Measurements from ENCODE around the gene ILF2. TPM values are rescaled to one million over a fixed set of nuclear protein-coding genes. Genes with fewer than 3 reads are reported as not detected.
"Not testable (repeated sequence)": the region's sequence is repeated elsewhere in the genome, so short reads cannot be mapped to it uniquely, and the experiment has no call there.

Gene ILF2
- polyA plus RNA-seq, 1 donor, result 316 TPM

- DNase-seq, result no peak
Measured at GRCh38 chr1:153682730-153683129, 11.9 kb upstream of the ILF2 start.

DNA sequence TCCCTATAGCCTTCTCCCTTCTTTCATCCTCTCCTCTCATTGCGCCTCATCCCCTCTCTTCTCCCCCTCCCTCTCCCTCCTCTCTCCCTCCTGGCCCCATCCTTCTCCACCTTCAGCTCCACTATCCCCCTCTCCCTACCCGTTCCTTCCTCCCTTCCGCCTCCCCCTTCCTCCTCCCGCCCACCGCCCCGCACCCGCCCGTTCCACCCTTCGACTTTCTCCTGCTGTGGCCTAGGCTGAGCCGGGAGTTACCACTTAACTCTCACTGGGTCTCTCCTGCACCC is 9.3 kb upstream of the ILF2 start:
- DNase-seq, result no peak

DNA sequence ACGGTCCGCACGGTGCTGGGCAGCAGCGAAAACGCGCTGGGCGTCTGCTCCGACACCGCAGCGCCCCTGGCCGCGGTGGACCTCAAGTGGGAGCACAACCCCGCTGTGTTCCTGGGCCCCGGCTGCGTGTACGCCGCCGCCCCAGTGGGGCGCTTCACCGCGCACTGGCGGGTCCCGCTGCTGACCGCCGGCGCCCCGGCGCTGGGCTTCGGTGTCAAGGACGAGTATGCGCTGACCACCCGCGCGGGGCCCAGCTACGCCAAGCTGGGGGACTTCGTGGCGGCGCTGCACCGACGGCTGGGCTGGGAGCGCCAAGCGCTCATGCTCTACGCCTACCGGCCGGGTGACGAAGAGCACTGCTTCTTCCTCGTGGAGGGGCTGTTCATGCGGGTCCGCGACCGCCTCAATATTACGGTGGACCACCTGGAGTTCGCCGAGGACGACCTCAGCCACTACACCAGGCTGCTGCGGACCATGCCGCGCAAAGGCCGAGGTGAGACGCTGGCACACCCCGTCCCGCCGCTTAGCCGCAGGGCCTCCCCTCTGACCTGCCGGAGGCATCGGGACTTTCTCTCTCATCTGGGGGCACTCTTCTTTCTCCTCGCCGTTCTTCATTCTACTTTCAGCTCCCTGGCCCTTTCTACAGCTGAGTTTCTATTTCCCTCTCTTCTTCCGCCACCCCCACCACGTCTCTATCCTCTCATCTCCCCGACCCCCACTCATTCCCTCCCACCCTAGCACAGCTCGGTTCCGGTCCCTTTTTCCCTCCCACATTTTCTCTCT is 8.7 kb upstream of the ILF2 start:
- DNase-seq, result no peak

- DNase-seq, result no peak
Measured at GRCh38 chr1:153678519-153679336, 7.9 kb upstream of the ILF2 start, which contains the start of gene NPR1. Gene NPR1, plus strand, starts transcription at chr1:153678688. Its CDS starts 421 bp downstream, at chr1:153679109.

DNA sequence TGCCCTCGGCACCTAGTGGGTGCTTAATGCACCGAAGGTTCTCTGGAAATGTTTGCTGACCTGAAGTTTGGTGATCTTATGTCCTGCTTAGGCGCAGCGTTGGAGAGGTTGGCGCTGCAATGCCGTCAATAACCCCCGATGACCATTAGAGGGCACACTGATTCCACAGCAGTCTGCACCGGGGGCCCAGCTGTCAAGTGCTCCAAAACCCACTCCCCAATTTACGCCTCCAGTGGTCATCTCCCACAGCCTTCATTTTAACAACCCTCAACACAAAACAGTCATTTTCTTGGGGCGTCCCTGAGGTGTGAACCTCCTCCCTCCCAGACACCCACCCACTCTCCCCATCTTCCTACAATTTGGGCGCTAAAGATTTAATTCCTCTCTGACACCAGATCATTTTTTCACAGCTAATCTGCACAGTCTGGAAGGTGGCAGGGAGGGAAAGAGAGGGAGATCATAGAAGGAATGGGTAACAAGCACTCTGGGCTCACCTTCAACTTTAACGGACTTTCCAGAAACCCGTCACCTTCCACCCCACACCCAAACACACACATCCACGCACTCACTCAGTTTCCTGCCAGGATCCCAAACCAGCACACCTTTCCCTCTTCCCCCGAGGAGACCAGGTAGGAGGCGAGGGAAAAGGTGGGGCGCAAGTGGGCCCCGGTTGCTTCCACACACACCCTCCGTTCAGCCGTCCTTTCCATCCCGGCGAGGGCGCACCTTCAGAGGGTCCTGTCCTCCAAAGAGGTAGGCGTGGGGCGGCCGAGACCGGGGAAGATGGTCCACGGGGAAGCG is 7.1 kb upstream of the ILF2 start:
- DNase-seq, result no peak

DNA sequence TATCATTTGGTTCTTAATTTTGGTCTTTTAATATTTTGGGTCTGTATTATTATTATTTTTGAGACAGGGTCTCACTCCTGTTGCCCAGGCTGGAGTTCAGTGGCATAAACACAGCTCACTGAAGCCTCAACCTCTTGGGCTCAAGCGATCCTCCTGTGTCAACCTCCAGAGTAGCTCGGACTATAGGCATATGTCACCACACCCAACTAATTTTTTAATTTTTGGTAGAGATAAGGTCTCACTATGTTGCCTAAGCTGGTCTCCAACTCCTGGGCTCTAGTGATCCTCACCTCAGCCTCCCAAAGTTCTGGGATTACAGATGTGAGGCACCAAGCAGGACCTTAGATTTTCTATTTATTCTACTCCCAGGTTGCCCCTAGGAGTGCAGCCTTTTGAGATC is 2.7 kb upstream of the ILF2 start:
- no peak for DNase-seq

DNA sequence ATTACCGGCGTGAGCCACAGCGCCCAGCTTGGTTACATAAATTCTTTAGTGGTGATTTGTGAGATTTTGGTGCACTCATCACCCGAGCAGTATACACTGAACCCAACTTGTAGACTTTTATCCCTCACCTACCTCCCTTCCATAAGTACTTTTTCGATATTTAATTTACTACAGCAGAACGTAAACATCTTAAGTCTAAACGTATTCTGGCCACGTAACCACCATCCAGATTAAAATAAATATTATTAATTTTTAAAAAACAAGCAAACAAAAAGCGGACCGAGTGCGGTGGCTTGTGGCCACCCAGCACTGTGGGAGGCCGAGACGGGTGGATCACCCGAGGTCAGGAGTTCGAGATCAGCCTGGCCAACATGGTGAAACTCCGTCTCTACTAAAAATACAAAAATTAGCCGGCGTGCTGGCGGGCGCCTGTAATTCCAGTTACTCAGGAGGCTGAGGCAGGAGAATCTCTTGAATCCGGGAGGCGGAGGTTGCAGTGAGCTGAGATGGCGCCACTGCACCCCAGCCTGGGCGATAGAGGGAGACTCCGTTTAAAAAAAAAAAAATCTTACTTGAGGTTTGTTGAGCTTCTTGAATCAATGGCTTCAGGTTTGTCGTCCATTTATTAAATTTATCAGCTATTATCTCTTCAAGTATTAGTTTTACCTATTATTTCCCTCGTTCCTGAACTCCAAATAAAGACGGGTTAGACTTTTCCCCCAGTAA is 998 bp upstream of the ILF2 start:
- not testable (repeated sequence) for DNase-seq

DNA sequence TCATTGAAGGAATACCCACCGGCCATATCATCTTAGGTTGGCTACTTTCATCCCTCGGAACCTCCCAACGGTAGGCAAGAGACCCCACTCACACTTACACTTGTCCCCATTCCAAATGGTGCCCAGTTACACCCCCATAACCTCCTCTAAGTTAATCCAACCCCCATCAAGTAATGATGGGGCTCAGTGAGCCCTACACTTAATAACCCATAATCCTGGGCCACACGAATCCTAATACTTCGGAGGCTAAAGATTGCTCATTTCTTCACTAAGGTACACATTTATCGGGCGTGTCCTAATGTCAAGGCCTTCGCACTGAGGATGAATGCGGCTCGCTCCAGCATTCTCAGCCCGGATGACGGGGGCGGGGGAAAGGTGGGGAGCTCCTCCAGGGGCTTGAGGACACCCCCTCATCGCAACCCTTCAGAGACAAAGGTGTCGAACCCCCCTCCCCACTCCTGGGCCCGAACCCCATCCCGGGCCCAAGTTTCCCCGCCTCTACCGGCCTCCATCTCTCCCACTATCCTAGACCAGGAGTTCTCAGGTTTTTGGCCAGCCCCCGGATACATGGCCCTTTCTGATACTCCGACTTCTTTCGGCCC is 435 bp downstream of the ILF2 start:
- no peak for DNase-seq

- DNase-seq, result no peak
Measured at GRCh38 chr1:153669606-153670005, 1.2 kb downstream of the ILF2 start.

- not testable (repeated sequence) for DNase-seq
Measured at GRCh38 chr1:153668672-153669071, 2.1 kb downstream of the ILF2 start.

GRCh38 chr1:153667439-153667838 is 3.4 kb downstream of the ILF2 start:
- no peak for DNase-seq

DNA sequence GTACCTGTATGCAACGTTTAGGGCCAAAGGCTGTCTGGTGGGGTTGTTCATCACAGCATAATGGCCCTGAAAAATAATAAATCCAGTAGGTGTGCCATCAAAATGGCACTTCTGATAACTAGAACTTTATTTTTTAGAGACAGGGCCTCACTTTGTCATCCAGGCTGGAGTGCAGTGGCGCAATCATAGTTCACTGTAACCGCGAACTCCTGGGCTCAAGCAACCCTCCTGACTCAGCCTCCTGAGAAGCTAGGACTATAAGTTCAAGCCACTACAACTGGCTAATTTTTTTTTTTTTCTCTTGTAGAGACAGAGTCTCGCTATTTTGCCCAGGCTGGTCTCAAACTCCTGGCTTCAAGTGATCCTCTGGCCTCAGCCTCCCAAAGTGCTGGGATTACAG is 7.6 kb downstream of the ILF2 start:
- no peak for DNase-seq

DNA sequence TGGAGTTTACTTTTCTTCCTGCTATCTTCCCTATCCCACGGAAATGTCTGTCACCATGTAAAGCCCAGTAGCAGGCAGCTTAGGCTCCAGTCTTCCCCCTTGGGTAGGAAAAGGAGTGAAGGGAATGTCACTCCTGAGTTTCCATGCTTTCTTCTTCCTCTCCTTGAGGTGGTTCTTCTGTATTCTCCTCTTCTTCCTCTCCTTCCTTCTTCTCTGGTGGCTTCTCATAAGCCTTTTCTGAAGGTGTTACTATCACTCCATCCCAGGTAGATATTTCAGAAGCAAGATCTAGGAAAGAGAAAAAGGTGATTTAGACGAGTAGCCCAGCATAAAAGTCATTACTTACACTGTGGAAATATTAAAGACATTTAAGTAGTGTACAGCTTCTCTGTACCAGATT is 8.5 kb downstream of the ILF2 start:
- no peak for DNase-seq

DNA sequence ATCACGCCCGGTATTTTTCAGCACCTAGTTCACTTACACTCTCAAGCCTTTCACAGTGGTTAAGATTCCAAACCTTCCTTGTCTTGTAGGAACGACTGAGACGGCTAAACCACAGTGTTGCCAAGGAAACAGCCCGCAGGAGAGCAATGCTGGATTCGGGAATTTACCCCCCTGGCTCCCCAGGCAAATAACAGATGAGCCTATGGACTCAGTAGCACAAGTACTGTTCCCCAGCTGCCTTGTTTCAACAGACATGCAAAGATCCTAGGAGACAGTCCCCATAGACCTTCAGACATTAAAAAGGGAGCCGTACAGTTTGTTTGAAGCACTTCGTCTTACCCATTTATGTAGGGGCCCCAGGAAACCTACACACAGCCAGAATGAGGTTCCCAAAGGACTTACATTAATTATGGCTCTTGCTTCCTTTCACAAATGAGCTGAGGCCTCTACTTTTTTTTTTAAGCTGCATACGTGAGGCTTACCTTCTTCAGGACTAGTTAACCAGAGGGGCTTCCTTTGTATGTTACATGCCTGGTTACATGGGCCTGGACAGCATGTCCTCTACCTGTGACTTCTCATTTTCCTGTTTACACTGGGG is 9.6 kb downstream of the ILF2 start:
- DNase-seq, result no peak

GRCh38 chr1:153659656-153660055 is 11.1 kb downstream of the ILF2 start:
- no peak for DNase-seq

DNA sequence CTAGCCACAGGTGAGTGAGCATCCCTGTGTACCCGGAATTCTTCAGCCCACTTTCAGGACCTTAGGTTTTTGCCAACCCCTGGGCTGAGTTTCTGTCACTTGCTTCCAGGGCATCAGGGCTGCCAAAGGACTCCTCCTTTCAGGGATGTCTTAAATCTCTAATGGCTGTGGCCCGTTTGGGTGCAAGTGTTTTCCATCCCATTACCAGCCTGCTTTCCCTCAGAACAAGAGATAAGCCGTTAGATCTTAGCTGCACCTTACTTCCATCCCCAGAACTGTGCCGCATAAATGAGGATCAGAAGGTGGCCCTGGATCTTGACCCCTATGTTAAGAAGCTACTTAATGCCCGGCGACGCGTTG is 11.6 kb downstream of the ILF2 start:
- DNase-seq, result no peak

GRCh38 chr1:153658400-153659174 is 12.2 kb downstream of the ILF2 start, which contains the start of gene SNAPIN:
Gene SNAPIN, plus strand, starts transcription at chr1:153658703. Its CDS starts 41 bp downstream, at chr1:153658744.
- DNase-seq, result peak; percentile 90

DNA sequence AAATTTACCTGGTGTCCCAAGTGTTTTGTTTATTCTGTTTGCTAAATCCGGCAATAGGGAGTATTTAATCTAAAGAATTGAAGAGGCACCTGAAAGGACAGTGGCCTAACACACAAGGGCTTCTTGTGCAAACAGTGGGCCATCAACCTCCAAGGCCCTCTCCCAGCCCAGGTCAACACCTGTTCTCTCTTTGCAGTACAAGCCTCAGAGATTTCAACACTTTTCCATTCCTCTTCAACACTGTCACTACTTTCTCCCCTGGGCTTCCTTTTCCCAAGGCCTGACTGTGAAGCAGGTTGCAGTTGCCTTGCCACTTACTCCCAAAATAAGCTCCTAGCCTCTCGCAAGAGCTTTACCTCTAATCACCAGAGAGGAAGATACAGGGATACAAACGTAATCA is 15.5 kb downstream of the ILF2 start:
- no peak for DNase-seq

DNA sequence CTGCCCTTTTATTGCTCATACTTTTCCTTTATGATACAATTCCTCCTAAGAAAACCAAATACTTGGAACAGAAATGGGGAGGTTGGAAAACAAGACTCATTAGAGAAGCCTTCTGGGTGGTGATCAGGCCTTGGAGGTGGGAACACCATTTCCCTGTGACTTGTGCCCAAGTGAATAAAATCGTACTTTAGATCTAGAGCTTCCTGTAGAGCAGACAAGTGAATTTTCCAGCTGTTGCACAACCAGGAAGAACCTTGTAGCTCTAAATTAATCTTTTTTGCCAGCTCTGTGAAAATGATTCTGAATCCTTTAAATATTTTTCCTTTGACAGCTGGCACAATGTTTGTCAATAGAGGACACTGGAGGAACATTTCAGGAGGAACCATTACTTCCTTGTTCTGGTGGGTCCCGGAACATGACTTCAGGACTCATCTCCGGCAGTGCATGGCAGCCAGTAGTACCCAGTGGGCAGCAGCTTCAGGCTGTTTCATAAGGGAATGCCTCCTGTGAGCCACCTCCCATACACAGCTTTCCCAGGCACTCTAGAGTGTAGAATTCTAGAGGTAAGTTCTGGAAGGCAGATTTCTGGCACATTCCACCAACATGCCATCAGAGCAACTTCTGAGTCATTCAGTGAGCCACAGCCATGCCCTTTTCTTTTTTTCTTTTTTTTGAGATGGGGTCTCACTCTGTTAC is 17.8 kb downstream of the ILF2 start:
- no peak for DNase-seq

DNA sequence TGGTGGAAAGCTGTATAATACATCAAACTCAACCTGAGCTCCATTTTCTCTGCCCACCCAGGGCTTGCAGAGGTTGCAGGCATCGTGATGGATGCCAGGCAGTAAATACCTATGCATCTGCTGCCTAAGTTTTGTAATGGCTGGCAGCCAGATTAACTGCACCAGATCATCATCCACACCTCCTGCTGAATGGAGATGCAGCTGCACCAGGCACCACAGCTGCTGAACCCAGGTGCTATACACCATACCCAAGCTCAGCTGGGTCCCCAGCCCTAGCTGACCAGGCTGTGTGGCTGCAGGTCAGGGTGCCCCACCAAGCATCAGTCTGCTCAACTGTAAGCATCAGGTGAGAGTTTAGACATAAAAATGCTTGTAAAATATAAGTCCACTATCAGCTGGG is 19.0 kb downstream of the ILF2 start:
- no peak for DNase-seq

Data from left kidney (tissue), 2 donors.